HG03342 (cell line): ENCODE measurements around the gene SCGB1A1.

ENCODE experiments used
- ATAC-seq: cut with Tn5 transposase; IDR thresholded peaks from one replicate; pipeline ENCODE4 v1.9.1; 2021; ENCODE audit warnings: mild to moderate bottlenecking, moderate library complexity; ENCODE audit not compliant: unreplicated experiment

The SCGB1A1 gene

DNA sequence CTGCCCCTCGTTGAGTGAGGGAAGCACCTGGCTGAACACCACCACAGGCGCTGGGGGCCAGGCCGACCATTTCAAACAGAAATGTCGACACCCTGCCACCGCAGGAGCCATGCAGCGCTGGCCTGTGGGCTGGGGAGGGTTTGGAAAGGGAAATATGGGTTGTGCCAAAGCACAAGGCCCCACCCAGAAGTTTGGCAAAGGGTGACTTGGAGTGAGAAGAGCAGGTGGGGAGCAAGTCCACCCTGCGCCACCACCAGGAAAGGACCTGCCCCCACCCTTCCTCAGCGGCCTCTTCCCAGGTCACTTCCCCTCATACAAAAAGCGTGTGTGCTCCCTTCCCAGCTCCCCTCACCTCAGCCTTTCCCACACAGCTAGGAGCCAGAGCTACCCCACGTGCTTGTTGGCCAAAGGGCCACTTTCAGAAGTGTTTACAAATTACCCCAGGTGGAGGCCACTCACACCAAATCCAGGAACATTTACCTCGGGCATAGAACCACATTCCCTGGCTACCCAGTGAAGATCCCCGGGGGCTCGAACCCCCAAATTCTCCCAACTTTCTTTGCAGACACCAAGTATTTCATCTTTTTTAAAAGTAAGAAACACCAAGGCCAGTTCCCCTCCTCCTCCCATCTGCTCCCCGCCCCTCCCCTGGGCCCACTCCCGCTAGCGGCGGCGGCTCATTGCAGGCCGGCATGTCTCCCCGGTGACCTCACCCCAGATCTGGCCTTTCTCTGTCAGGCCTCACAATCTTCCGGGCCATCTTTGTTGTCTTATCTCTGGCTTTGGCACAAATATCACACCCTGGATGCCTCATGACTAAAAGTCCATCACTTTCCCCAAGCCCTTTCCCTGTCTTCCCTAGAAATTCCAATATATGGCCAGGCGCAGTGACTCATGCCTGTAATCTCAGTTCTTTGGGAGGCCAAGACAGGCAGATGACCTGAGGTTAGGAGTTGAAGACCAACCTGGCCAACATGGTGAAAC is 20.5 kb upstream of the SCGB1A1 start:
- no peak for ATAC-seq

DNA sequence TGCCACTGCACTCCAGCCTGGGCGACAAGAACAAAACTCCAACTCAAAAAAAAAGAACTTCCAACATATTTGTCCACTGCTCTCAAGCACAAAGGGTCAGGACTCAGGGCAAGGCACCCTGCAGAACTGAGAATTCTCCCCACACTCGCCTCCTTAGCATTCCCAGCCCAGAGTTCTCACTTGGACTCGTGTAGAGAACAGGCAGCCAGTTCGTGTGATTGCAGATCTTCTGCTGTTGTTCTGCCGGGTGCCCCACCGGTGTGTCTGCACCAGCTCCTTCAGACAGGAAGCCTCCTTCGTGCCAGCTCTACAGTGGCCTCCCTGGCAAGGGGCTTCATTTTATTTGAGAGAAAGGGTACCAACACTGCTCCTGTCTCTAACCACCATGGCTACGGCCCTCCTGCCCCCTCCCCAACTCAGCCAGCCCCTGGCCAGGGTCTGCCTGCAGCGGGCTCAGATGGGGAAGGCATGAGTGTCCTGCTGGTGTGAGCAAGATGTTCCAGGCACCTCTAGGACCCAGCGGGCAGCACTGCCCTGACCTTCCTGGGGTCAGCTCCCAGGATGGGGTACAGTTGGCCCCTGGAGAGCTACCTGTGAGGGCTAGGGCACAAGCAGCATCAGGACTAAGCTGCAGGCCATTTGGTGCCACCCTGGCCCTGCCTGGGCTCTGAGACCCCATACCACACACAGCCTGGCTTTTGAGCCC is 19.5 kb upstream of the SCGB1A1 start:
- no peak for ATAC-seq

DNA sequence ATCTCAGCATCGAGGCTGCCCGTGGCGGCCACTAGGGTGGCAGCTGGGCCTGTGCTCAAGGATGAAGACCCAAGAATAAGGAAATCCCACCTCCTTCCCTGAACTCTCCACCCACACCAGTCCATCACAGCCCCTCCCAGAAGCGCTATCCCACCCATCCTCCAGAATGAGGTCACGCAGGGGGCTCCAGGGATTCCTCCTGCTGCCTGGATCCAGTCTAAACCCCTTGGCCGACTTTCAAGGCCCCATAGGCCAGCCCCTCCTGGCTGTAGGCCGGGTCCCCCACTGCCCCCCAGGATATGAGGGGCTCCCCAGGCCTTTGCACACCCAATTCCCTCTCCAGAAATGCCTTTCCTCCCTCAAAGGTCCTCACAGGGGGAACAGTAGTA is 19.0 kb upstream of the SCGB1A1 start:
- no peak for ATAC-seq

DNA sequence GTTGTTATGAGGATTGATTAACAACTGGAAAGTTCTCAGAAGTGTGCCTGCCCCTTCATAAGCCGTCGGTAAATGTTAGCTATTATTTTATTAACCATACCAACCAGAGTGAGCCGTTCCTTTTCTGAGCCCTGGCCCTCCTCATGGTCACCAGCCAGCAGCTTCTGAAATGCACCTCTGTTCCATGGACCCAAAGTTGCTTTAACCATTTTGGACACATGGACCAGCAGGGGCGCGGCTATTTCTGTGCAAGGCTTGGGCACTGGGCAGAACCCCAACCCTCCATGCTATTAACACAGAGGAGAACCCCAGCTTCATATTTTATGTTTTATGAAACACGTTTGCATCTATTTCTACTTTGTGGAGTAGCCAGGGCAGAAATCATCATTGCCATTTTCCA is 18.6 kb upstream of the SCGB1A1 start:
- no peak for ATAC-seq

DNA sequence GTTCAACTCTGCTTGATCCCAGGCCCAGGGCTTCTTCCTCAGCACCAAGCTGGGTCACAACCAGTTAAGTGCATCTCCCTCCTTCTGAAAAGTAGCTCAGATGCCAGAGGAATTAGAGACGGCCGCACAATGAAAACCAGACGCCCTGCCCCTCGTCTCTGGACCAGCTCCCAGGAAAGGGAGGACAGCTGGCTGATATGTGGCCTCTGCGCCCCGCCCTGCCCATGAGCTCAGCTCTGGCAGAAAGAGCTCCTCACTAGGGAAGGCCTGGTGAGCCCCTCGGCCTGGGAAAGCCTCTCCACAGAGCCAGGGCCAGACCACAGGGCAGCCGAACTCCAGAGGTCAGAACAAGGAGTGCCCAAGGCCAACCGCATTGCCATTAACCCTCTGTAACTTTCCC is 18.1 kb upstream of the SCGB1A1 start:
- no peak for ATAC-seq

DNA sequence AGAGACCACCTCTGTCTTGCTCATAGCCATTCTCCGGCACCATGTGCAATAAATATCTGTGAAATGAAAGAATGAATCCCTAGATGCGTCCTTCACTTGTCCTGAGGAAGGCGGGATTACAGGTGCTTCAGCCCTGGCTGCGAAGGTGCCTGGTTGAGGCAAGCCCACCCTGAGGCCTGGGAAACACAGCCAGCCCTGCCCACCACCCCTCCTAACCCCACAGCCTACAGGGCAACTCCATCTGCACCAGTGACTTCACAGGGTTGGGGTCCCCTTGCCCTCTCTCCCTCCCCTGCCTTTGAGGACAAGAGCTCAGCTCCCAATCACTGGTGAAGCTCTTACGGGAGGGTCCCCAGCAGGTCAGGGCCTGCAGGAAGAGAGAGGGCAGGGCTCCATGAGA is 17.5 kb upstream of the SCGB1A1 start:
- ATAC-seq: no peak

DNA sequence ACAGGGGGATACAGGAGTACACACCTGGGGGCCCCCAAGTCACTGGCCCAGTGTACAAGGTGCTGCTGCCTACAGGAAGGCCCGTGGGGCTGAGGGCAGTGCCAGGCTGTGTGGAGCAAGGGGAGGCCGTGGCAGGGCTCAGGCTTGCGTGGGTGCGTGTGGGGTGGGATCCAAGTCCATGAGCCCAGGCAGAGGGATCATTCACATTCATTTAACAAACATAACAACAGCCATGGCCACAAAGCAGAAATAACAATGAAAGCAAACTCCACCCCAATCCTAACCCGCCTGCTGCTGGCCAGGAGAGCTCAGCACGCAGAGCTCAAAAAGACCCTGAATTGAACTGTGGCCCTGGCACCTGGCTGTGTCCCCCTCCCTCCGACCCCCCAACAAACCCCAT is 17.0 kb upstream of the SCGB1A1 start:
- no peak for ATAC-seq

DNA sequence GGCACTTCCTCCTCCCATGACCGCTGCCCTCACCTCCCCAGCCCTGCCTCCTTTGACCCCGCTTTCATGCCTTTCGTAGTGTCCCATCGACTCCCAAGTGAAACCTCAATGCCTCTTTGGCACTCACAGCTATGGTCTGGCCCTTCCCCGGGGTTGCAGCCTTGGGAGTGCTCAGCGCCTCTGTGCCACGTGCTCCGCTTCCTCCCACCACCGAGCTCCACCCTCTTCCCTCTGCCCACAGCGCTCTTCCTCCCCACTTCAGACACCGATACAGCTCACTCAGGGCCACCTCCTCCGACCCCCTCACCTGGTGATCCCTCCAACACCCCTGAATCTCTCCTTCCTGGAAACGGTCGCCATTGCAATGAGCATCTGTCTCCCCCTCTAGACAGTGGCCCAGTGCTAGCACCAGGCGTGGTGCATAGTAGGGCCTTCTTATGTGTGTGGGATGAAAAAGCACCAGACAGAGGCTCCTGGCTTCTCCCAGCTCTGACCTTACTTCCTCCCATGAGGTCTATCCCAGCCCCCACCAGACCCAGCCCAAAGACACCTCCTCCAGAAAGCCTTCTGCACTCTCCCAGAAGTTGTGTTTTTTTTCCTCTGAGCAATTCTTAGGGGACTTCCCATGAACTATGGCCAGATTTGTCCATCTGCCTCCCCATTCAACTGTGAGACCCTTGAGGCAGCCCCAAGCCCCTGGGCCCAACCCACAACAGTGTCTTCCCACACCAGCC is 16.4 kb upstream of the SCGB1A1 start:
- ATAC-seq: no peak

DNA sequence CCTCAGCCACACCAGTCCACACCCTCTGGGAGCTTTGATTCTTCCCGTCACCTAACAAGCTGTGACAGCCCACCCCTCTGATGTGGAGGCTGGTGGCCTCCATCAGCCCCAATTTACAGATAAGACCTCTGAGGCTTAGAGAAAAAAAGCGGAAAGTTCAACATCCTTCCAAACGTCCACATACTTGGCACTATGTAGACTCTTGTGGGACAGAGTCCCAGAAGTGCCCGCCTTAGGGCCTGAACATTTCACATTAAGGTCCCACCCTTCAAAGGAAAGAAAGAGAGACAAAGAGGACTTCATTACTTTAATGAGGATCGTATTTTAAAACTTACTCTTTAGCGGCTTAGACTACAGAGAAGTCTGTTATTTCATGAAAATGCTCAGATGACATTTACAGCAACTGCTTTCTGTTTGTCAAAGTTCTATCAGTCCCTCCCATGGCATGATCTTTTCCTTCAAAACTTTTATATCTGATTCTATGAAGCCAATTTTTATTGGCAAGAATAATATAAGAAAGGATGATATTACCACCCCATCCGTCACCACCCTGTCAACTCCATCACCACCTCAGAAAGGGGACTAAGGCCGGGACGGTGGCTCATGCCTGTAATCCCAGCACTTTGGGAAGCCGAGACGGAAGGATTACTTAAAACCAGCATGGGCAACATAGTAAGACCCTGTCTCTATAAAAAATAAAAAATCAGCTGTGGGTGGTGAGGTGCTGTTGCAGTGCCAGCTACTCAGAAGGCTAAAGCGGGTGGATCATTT is 15.7 kb upstream of the SCGB1A1 start:
- no peak for ATAC-seq

DNA sequence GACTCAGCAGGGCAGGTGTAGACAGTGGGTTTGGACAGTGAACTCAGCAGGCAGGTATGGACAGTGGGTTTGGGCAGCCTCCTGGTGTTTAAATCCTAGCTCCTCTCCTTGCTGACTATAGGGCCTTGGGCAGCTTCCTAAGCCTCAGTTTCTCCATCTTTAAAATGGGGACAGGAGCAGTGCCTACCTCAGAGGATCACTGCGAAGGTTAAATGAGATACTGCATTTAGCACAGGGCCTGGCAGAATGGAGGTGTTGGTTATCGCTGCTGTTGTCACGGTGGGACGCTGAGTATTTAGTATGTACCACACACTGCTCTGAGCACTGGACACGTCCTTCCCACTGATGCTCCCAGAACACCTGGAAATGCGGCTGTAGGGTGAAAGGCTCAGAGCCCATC is 14.4 kb upstream of the SCGB1A1 start:
- ATAC-seq: no peak

DNA sequence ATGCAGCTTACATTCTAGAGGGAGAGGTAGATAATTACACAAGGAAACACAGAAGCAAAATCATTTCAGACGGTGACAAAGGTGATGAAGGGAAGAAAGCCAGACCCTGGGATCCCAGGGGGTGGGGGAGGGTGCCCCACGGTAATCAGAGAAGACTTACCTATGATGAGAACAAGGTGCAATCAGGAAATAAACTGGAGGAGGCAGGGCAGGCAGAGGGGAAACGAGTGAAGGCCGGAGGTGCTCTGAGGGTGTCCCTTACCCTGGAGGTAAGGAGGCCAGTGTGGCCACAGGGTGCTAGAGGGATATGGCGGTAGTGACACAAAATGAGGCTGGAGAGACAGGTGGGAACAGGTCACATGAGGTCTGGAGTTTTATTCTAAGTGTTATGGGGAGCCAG is 13.9 kb upstream of the SCGB1A1 start:
- no peak for ATAC-seq

DNA sequence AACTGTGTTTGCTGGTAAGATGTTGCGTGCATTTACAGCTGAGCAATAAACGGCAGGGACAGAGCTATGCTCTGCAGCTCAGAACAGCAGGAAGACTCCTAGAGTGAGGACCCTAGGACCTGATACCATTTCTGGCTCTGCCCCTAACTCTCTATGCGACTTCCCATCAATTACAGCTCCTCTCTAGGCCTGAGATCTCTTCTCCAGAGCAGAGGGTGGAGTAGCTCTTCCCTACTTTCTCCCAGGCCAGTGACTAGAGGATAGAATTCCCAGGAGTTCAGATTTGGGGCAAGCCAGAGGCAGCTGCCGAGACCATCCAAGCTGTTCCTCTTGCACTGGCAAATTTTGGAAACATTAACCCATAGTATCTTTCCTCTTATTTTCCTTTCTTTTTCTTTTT is 12.8 kb upstream of the SCGB1A1 start:
- ATAC-seq: no peak

DNA sequence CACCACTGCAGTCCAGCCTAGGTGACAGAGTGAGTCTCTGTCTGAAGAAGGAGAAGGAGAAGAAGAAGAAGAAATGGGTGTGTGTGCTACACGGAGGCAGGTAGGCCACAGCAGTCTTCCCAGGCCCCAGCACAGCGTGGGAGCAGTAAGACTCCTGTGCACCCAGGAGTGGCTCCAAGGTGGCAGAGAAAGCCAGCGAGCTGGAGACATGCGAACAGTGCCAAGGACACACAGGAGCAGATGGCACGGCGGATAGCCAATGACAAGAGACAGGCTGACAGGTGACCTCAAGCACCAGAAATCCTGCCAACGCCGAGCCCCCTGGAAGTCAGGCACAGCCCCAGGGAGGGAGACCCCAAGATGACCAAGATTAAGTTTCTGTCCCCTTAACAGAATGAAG is 9.0 kb upstream of the SCGB1A1 start:
- ATAC-seq: no peak

DNA sequence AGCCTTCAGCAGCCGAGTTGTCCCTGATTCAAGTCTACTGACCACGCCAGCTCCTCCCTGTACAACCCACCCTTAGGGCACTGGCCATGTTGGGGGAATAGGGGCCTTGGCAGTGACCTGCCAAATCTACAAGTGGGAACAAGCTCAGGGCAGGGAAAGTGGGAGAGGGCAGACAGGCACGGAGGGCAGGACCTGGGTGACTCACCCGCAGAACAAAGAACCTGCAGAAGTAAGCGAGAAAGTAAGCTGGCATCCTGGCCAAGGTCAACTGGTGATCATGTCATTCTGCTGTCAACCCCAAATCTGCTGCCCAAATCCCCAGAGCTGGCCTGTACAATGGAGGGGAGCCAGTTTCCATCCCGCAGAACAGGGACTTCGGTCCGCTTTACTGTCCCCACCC is 7.9 kb upstream of the SCGB1A1 start:
- no peak for ATAC-seq

DNA sequence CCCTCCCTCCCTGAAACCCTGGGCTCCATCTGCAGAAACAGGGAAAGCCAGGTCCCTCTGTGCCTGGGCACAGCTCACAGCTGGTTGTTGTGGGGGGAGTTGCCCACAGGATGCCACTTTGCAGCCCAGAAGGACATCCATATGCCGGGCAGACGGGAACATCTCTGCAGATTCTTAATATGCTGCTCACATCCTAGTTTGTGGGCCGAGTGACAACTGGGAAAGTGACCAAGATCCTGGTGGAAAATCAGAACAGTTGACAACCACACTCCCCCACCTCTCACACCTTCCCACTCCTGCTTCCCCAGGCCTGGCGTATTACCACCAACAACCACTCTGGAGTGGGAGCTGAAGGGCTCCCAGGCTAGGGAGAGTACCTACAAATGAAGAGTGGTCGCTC is 7.3 kb upstream of the SCGB1A1 start:
- ATAC-seq: no peak

DNA sequence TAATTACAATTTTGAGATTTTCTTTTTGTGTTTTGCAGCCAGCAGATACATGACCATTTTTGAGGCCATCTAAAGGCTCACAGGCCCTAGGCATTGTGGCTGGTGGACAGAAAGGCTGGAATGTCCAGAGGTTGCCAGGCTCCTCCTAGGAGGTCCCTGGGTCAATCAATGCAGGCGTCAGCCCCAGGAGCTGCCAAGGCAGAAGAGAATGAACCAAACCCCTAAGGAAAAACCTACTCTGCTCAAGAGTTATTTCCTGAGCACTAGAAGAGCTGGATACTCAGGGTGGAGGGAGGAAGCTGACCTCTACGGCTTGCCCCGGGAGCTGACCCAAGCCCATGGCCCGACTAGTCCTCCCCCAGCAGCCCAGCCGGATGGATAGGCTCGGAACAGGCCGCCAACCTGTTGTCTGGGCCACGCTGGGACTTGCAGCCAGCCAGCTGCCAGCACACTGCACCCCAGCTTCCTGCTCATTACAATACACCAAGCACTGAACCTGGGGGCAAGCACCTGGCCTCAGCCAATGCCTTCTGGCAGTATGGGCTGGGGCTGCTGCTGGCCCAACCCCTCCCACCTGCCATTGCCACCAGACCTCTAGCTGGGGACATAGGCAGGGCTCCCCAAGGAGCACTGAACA is 5.7 kb upstream of the SCGB1A1 start:
- ATAC-seq: no peak

DNA sequence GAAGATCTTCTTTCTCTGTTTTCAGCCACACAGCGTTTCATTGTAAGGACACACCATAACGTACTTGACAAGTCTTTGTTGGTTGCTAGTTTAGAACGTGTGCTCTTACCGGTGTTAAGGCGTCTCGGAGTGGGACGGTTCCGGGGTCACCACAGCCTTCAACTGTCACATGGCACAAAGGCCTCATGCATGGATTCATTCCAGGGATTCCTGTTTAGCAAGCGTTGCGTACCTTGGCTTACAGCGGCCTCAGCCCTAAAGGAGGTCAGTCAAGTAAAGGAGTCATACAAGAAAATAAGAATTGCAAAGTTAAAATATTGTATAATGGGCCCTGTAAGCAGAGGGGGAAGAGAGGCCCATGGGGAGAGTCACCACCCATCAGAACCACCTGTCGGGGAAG is 2.2 kb upstream of the SCGB1A1 start:
- ATAC-seq: no peak

DNA sequence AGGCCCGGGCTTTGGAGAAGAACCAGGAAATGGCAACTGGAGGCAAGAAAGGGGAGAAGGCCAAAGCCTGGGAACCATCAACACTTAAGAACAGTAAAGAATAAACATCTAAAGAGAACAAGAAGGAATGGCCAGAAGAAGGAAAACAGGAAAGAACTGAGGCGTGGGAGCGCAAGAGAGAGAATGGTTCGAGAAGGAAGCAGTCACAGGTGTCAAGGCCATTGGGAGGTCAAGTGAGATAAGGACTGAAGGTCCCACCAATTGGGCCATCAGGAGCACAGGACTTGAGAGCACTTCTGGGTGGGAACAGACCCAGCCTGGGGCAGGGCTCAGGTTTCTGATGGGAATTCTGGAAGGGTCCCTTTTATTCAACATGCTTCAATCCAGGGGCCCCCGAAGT is 697 bp upstream of the SCGB1A1 start:
- no peak for ATAC-seq

DNA sequence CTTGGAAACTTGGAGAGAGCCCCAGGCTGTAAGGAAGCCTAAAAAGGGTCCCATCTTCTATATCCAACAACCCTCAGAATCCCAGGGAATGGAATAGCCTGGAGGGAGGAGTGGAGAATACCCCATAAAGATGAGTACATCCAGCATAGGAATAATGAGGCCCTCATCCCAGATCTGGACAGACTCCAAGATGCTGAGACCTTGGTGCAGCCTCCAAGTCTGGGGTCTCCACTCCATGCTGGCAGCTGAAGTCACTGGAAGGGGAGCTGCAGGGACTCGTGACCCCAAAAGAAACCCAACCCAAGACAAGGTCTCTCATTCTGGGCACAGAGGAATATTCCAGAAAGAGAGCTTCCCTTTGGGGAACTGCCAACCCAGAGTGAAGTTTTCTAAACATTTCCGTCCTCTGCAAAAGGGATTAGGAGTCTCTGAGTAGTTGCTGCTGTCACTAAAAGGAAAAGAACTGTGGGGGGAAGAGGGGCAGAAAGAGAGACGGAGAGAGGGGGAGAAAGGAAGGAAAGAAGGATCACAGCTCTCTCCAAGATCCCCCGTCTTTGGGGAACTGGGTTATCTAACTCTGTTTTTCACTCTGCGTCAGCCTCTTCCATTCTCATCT is 589 bp downstream of the SCGB1A1 start:
- ATAC-seq: no peak

DNA sequence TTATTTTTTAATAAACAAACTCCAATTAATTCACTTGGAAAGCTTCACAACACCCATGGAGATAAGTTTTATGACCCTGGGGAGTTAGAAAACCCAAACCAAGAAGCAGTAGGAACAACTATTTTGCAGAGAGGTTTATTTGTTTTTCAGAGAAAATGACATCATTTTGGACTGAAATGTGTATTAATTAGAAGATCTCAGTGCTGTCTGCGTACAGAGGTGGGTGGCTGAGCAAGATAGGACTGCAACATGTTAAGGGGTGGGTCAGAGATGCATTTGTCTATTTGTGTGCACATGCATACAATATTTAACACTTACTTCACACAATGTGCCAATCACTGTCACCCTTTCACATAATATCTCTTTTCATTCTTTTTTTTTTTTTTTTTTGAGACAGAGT is 1.1 kb downstream of the SCGB1A1 start:
- no peak for ATAC-seq
